Spleen (tissue), 11 donors: Measurements from ENCODE around the gene MYL5. TPM values are rescaled to one million over a fixed set of nuclear protein-coding genes. Genes with fewer than 3 reads are reported as not detected.
A peak's percentile ranks its signal among the peaks of the same experiment; 100 is the strongest.

Experiments used
- DNase-seq: peaks from one replicate; pipeline ENCODE4 v3.0.0-alpha.2; 2020
- H3K27ac ChIP-seq, 8 donors: fragments of 200-600 bp; sonication (generic) in 7 of 8; 1 replicate in 4 of 8; 2 replicates in 4 of 8; pipeline versions ENCODE4 v1.5.0 to v1.8.0; 2016 to 2021; ENCODE audit warnings: inconsistent platforms in 4 of 8, mild to moderate bottlenecking in 4 of 8, moderate library complexity in 1 of 8
- H3K27me3 ChIP-seq, 7 donors: fragments of 200-600 bp; sonication (generic) in 6 of 7; replicated peaks in 1 of 7; 1 replicate in 4 of 7; 2 replicates in 3 of 7; pipeline versions ENCODE4 v1.5.0 to v1.8.0; 2016 to 2021; ENCODE audit warnings: inconsistent platforms in 3 of 7, mild to moderate bottlenecking in 1 of 7
- H3K36me3 ChIP-seq, 6 donors: fragments of 200-600 bp; sonication (generic) in 5 of 6; 1 replicate in 4 of 6; 2 replicates in 2 of 6; pipeline versions ENCODE4 v1.5.0 to v1.8.0; 2016 to 2021; ENCODE audit warnings: inconsistent platforms in 2 of 6
- H3K4me1 ChIP-seq, 6 donors: fragments of 200-600 bp; sonication (generic) in 5 of 6; 1 replicate in 3 of 6; 2 replicates in 3 of 6; pipeline versions ENCODE4 v1.5.0 to v1.8.0; 2016 to 2021; ENCODE audit warnings: inconsistent platforms in 3 of 6
- H3K4me3 ChIP-seq, 8 donors: fragments of 200-600 bp; sonication (generic) in 7 of 8; 1 replicate in 4 of 8; 2 replicates in 4 of 8; pipeline versions ENCODE4 v1.5.0 to v1.8.0; 2016 to 2021; ENCODE audit warnings: inconsistent platforms in 4 of 8, mild to moderate bottlenecking in 4 of 8, moderate library complexity in 2 of 8
- H3K9me3 ChIP-seq, 8 donors: fragments of 200-600 bp; sonication (generic) in 7 of 8; 1 replicate in 4 of 8; 2 replicates in 4 of 8; pipeline versions ENCODE4 v1.5.0 to v1.8.0; 2016 to 2021; ENCODE audit warnings: inconsistent platforms in 4 of 8
- POLR2A ChIP-seq, 3 donors: fragments of 450-650 bp; IDR thresholded peaks; one replicate each; pipeline ENCODE4 v1.5.1; 2017; ENCODE audit warnings: antibody characterized with exemption in 3 of 3, mild to moderate bottlenecking in 1 of 3
- POLR2AphosphoS5 ChIP-seq, 3 donors: sonication (generic); formaldehyde crosslinking; IDR thresholded peaks; one replicate each; pipeline ENCODE4 v1.5.1; 2017; ENCODE audit warnings: antibody characterized with exemption in 3 of 3
- WGBS, 5 donors: extraction: QIAGEN DNeasy Blood & Tissue Kit in 3 of 5; methylation state at CpG; one replicate each; pipeline versions ENCODE4 v1.1.5 to v1.1.7; 2013 to 2018; 5-methylcytosine and 5-hydroxymethylcytosine counted together
- intact Hi-C: fragments of 100-400 bp; cut with DNase I; formaldehyde crosslinking; loops from one replicate; pipeline ENCODE4 v1.15.0; 2023; ENCODE audit warnings: low total_unique reads
- polyA plus RNA-seq, 3 donors: library from polyadenylated mRNA; stranded (reverse); fragments of 200-250 nt; gene quantifications; one replicate each; pipeline ENCODE4 v1.2.1, GENCODE V29; 2013
- total RNA-seq, 7 donors: library from RNA; depleted of rRNA in 3 of 7; stranded (reverse); fragments of >200 nt in 3 of 7; fragmentation: NEBNext Ultra II Directional in 4 of 7; extraction: Animal tissue kit (Norgen Biotek cat#: 25700) in 4 of 7; gene quantifications; one replicate each; pipeline versions ENCODE4 v1.1.0 to v1.2.1, GENCODE V29; 2016 to 2021
- TF ChIP-seq, protein P1 (sequence below), 11 experiments: fragments of 200-600 bp in 7 of 11; fragments of 450-650 bp in 4 of 11; sonication (generic) in 4 of 11; IDR thresholded peaks in 8 of 11; conservative IDR thresholded peaks in 3 of 11; 1 replicate in 7 of 11; 2 replicates in 4 of 11; pipeline versions ENCODE4 v1.4.0 to v1.8.0; 2016 to 2021; ENCODE audit warnings: antibody characterized with exemption in 11 of 11, inconsistent platforms in 4 of 11, mild to moderate bottlenecking in 1 of 11
- donor health status: healthy with polysubstance abuse.
- donor health status: DM: no; HTN: no; CAD: no; lungs with moderate emphysema.
- donor health status: DM: no; HTN: no; CAD: no.
- donor health status: Bipolar disorder and iron deficiency.
- donor health status: healthy.
- donor health status: DM: no; HTN: no; CAD: no.
- donor health status: DM: yes; HTN: yes; CAD: no.

MYL5 gene
- total and polyA plus RNA-seq, 10 donors: 9.2 to 32.6 (median 19.2) TPM

DNA sequence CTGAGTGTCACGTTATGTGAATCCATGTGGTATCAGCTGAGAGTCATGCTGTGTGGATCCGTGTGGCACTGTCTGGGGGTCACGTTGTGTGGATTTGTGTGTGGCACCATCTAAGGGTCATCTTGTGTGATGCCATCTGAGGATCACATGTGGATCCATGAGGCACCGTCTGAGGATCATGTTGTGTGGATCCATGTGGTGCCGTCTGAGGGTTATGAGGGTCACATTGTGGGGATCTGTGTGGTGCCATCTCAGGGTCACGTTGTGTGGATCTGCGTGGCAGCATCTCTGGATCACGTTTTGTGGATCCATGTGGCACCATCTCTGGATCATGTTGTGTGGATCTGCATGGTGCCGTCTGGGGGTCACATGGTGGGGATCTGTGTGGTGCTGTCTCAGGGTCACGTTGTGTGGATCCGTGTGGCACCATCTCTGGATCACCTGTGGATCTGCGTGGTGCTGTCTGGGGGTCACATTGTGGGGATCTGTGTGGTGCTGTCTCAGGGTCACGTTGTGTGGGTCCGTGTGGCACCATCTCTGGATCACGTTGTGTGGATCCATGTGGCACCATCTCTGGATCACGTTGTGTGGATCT, 42.0 kb upstream of the MYL5 start:
- 90 to 95% (median 92%) methylated on average over 6 to 16 of the region's 16 CpGs for WGBS, 5 donors
- peak; percentile 51 for DNase-seq

GRCh38 chr4:632926-633325, 41.4 kb upstream of the MYL5 start:
- no peaks in the 10 kb centered on the region for H3K4me1 ChIP-seq
- H3K4me3 ChIP-seq: no peak overlapping the region
- WGBS, 5 donors: 64 to 92% (median 86%) methylated on average over 6 of the region's 6 CpGs
- DNase-seq: no peak
- peaks cover 0 to 45% (median 0%) of the 10 kb centered on the region in 7 donors for H3K27me3 ChIP-seq
- intact Hi-C loops: no loop called here
- H3K36me3 ChIP-seq: no peaks in the 10 kb centered on the region
- H3K9me3 ChIP-seq: peaks cover 0 to 14% (median 0%) of the 10 kb centered on the region in 8 donors
- TF ChIP-seq, protein P1, sequence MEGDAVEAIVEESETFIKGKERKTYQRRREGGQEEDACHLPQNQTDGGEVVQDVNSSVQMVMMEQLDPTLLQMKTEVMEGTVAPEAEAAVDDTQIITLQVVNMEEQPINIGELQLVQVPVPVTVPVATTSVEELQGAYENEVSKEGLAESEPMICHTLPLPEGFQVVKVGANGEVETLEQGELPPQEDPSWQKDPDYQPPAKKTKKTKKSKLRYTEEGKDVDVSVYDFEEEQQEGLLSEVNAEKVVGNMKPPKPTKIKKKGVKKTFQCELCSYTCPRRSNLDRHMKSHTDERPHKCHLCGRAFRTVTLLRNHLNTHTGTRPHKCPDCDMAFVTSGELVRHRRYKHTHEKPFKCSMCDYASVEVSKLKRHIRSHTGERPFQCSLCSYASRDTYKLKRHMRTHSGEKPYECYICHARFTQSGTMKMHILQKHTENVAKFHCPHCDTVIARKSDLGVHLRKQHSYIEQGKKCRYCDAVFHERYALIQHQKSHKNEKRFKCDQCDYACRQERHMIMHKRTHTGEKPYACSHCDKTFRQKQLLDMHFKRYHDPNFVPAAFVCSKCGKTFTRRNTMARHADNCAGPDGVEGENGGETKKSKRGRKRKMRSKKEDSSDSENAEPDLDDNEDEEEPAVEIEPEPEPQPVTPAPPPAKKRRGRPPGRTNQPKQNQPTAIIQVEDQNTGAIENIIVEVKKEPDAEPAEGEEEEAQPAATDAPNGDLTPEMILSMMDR (IDR thresholded peaks at IDR 0.05 in 8 of 11, conservative IDR thresholded peaks at IDR 0.05 in 3 of 11): no peak
- no peak for TF ChIP-seq POLR2A (IDR thresholded peaks at IDR 0.05)
- no peak for TF ChIP-seq POLR2AphosphoS5 (IDR thresholded peaks at IDR 0.05)
- H3K27ac ChIP-seq: no peak overlapping the region

More for the DNA sequence above, 42.0 kb upstream of the MYL5 start:
- Histone ChIP-seq H3K9me3 (peaks cover 0 to 14% (median 0%) of the 10 kb centered on the region in 8 donors), H3K36me3 (no peaks in the 10 kb centered on the region), H3K4me1 (no peaks in the 10 kb centered on the region), H3K4me3 (no peak overlapping the region), H3K27me3 (peaks cover 0 to 42% (median 0%) of the 10 kb centered on the region in 7 donors), H3K27ac (no peak overlapping the region)
- TF ChIP-seq POLR2A (IDR thresholded peaks at IDR 0.05): no peak
- TF ChIP-seq POLR2AphosphoS5 (IDR thresholded peaks at IDR 0.05): no peak
- TF ChIP-seq, protein P1 (IDR thresholded peaks at IDR 0.05 in 8 of 11, conservative IDR thresholded peaks at IDR 0.05 in 3 of 11): no peak
- intact Hi-C loops: no loop called here

DNA sequence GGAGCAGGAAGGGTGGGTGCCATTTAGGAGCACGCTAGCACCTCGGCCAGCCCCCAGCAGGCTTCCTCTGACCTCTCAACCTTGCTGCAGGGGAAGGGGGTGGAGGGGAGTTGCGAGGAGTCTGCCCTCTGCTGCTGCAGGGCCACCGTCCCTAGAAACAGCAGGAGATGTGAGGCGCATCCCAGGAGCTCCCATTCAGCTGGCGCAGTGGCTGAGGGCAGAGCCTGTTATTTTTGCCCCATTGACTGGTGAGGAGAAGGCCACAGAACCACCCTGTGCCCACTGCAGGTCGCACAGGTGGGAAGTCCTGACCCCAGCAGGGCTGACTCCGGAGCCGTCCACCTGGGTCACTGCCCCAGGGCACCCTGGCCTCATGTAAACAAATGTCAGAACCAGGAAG, 40.9 kb upstream of the MYL5 start:
- TF ChIP-seq, protein P1 (IDR thresholded peaks at IDR 0.05 in 8 of 11, conservative IDR thresholded peaks at IDR 0.05 in 3 of 11): no peak
- TF ChIP-seq POLR2A (IDR thresholded peaks at IDR 0.05): no peak
- TF ChIP-seq POLR2AphosphoS5 (IDR thresholded peaks at IDR 0.05): no peak
- intact Hi-C loops: no loop called here
- H3K27ac ChIP-seq: no peak overlapping the region
- H3K36me3 ChIP-seq: no peaks in the 10 kb centered on the region
- 29 to 65% (median 58%) methylated on average over 4 to 9 of the region's 9 CpGs for WGBS, 5 donors
- DNase-seq: peak; percentile 41
- peaks cover 0 to 42% (median 0%) of the 10 kb centered on the region in 7 donors for H3K27me3 ChIP-seq
- no peak overlapping the region for H3K4me3 ChIP-seq
- no peaks in the 10 kb centered on the region for H3K4me1 ChIP-seq
- peaks cover 0 to 14% (median 0%) of the 10 kb centered on the region in 8 donors for H3K9me3 ChIP-seq

GRCh38 chr4:633976-634598, 40.3 kb upstream of the MYL5 start:
- H3K36me3 ChIP-seq: no peaks in the 10 kb centered on the region
- 55 to 81% (median 78%) methylated on average over 4 to 15 of the region's 15 CpGs for WGBS, 5 donors
- peaks cover 0 to 40% (median 0%) of the 10 kb centered on the region in 7 donors for H3K27me3 ChIP-seq
- DNase-seq: peak; percentile 63
- no peaks in the 10 kb centered on the region for H3K4me1 ChIP-seq
- TF ChIP-seq POLR2A (IDR thresholded peaks at IDR 0.05) (no peak), POLR2AphosphoS5 (IDR thresholded peaks at IDR 0.05) (no peak)
- TF ChIP-seq, protein P1 (IDR thresholded peaks at IDR 0.05 in 8 of 11, conservative IDR thresholded peaks at IDR 0.05 in 3 of 11): no peak
- H3K9me3 ChIP-seq: peaks cover 0 to 14% (median 0%) of the 10 kb centered on the region in 8 donors
- no peak overlapping the region for H3K4me3 ChIP-seq
- intact Hi-C loops: no loop called here
- H3K27ac ChIP-seq: no peak overlapping the region
